Astrocyte (in vitro differentiated cells and primary cell): ENCODE results near the gene ANLN. TPM values are rescaled to one million over a fixed set of nuclear protein-coding genes. Genes with fewer than 3 reads are reported as not detected.

Experiments
- DNase-seq: peaks from one replicate; pipeline ENCODE4 v3.0.0-alpha.2; 2010; ENCODE audit warnings: low read depth
- FAIRE-seq: peaks from 2 replicates; lab custom pipeline; 2011; peaks lifted over from hg19 to GRCh38; lab: Jason Lieb, UNC
- H2AFZ ChIP-seq: 2 replicates; pipeline ENCODE4 v1.6.0; 2012; ENCODE audit warnings: low read depth, low read length, inconsistent platforms
- H3K27ac ChIP-seq: 2 replicates; pipeline ENCODE4 v1.5.1; 2011; ENCODE audit warnings: low read depth, low read length, inconsistent platforms
- H3K27me3 ChIP-seq: 2 replicates; pipeline ENCODE4 v1.6.0; 2011; ENCODE audit warnings: low read length, inconsistent platforms; ENCODE audit not compliant: insufficient read depth
- H3K36me3 ChIP-seq: 2 replicates; pipeline ENCODE4 v1.5.1; 2011; ENCODE audit warnings: low read length, inconsistent platforms; ENCODE audit not compliant: insufficient read depth
- H3K4me1 ChIP-seq: 2 replicates; pipeline ENCODE4 v1.5.1; 2011; ENCODE audit warnings: low read length, inconsistent platforms; ENCODE audit not compliant: insufficient read depth
- H3K4me2 ChIP-seq: 2 replicates; pipeline ENCODE4 v1.6.0; 2012; ENCODE audit warnings: low read length, inconsistent platforms
- H3K4me3 ChIP-seq: 2 replicates; pipeline ENCODE4 v1.5.1; 2011; ENCODE audit warnings: low read depth, mild to moderate bottlenecking, low read length, inconsistent platforms; ENCODE audit not compliant: insufficient read depth
- H3K79me2 ChIP-seq: 2 replicates; pipeline ENCODE4 v1.6.0; 2012; ENCODE audit warnings: mild to moderate bottlenecking, low read length, inconsistent platforms; ENCODE audit not compliant: insufficient read depth
- H3K9ac ChIP-seq: 2 replicates; pipeline ENCODE4 v1.6.0; 2012; ENCODE audit warnings: mild to moderate bottlenecking, low read length, inconsistent platforms
- H3K9me3 ChIP-seq: 2 replicates; pipeline ENCODE4 v1.5.1; 2012; ENCODE audit warnings: low read depth, mild to moderate bottlenecking, low read length, inconsistent platforms; ENCODE audit not compliant: insufficient read depth
- H4K20me1 ChIP-seq: 2 replicates; pipeline ENCODE4 v1.6.0; 2012; ENCODE audit warnings: low read length, inconsistent platforms; ENCODE audit not compliant: insufficient read depth
- H3K27ac Mint-ChIP-seq: one replicate; pipeline ENCODE4 v1.8.0; 2021; ENCODE audit warnings: mild to moderate bottlenecking, mixed read lengths; ENCODE audit not compliant: unreplicated experiment
- H3K27me3 Mint-ChIP-seq: one replicate; pipeline ENCODE4 v1.8.0; 2021; ENCODE audit warnings: low read depth, mixed read lengths; ENCODE audit not compliant: unreplicated experiment
- H3K36me3 Mint-ChIP-seq: one replicate; pipeline ENCODE4 v1.8.0; 2021; ENCODE audit warnings: low read depth, mixed read lengths; ENCODE audit not compliant: unreplicated experiment
- H3K4me1 Mint-ChIP-seq: one replicate; pipeline ENCODE4 v1.8.0; 2021; ENCODE audit warnings: low read depth, mixed read lengths; ENCODE audit not compliant: unreplicated experiment
- H3K4me3 Mint-ChIP-seq: one replicate; pipeline ENCODE4 v1.8.0; 2021; ENCODE audit warnings: mild to moderate bottlenecking, moderate library complexity, mixed read lengths; ENCODE audit not compliant: unreplicated experiment
- H3K9me3 Mint-ChIP-seq: one replicate; pipeline ENCODE4 v1.8.0; 2021; ENCODE audit warnings: mild to moderate bottlenecking, mixed read lengths; ENCODE audit not compliant: unreplicated experiment
- EZH2 ChIP-seq: IDR thresholded peaks from 2 replicates; pipeline ENCODE4 v1.6.1; 2012; ENCODE audit warnings: mild to moderate bottlenecking, low read length, inconsistent platforms; ENCODE audit not compliant: insufficient read depth
- total RNA-seq: library from RNA; stranded (reverse); gene quantifications from 2 replicates; pipeline ENCODE4 v1.2.1, GENCODE V29; 2021
- TF ChIP-seq, protein P1 (sequence below): IDR thresholded peaks from 2 replicates; pipeline ENCODE4 v1.5.1; 2011; ENCODE audit warnings: low read depth, mild to moderate bottlenecking, inconsistent platforms, low read length, moderate library complexity; ENCODE audit not compliant: insufficient read depth

ANLN gene
- total RNA-seq, 1 donor from 2014 or later = 20.4 TPM

DNA sequence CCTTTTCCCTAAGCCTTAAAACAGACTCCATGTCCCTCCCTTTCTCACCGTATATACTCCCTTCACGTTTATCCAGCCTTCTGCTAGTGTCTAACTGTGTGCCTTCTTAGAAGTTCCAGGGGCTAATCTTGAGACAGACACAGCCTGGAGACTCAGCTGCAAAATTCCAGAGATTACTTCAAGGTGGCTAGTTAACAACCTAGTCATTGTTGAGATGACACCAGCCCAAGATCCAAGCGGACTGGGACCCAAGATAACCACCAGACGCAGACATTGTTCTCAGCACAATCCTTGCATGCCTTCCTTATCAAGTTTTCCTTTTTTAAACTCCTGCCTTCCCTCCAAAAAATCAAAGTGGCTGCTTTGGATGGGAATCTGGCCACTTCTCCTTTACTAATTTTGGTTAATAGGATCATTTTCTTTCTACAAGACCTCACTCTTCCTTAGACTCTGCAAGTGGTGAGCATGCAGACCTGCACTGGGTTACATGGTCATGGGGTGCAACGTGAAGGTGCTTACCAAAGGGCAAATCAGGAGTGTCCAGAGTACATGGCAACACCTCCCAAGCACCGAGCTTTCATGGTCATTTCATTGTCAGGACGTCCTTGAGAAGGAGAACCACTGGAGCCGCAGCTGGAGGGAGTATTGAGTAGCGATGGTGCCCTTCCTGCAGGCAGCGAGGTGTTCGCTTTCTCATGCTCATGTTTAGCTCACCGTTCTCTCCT, 69.7 kb downstream of the ANLN start:
- Mint-ChIP-seq H3K27ac (no peak overlapping the region), H3K9me3 (no peaks in the 10 kb centered on the region), H3K4me3 (no peak overlapping the region), H3K36me3 (no peaks in the 10 kb centered on the region), H3K27me3 (no peaks in the 10 kb centered on the region), H3K4me1 (peaks cover 7% of the 10 kb centered on the region)
- Histone ChIP-seq H2AFZ (no peak overlapping the region), H4K20me1 (no peaks in the 10 kb centered on the region), H3K27ac (no peak overlapping the region), H3K9ac (no peak overlapping the region), H3K79me2 (no peaks in the 10 kb centered on the region), H3K4me1 (no peaks in the 10 kb centered on the region), H3K4me2 (no peak overlapping the region), H3K9me3 (no peaks in the 10 kb centered on the region), H3K27me3 (peaks cover 2% of the 10 kb centered on the region), H3K4me3 (no peak overlapping the region), H3K36me3 (no peaks in the 10 kb centered on the region)
- DNase-seq (no peak), FAIRE-seq (no peak)
- TF ChIP-seq EZH2 = no peak
- TF ChIP-seq, protein P1, sequence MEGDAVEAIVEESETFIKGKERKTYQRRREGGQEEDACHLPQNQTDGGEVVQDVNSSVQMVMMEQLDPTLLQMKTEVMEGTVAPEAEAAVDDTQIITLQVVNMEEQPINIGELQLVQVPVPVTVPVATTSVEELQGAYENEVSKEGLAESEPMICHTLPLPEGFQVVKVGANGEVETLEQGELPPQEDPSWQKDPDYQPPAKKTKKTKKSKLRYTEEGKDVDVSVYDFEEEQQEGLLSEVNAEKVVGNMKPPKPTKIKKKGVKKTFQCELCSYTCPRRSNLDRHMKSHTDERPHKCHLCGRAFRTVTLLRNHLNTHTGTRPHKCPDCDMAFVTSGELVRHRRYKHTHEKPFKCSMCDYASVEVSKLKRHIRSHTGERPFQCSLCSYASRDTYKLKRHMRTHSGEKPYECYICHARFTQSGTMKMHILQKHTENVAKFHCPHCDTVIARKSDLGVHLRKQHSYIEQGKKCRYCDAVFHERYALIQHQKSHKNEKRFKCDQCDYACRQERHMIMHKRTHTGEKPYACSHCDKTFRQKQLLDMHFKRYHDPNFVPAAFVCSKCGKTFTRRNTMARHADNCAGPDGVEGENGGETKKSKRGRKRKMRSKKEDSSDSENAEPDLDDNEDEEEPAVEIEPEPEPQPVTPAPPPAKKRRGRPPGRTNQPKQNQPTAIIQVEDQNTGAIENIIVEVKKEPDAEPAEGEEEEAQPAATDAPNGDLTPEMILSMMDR = no peak

DNA sequence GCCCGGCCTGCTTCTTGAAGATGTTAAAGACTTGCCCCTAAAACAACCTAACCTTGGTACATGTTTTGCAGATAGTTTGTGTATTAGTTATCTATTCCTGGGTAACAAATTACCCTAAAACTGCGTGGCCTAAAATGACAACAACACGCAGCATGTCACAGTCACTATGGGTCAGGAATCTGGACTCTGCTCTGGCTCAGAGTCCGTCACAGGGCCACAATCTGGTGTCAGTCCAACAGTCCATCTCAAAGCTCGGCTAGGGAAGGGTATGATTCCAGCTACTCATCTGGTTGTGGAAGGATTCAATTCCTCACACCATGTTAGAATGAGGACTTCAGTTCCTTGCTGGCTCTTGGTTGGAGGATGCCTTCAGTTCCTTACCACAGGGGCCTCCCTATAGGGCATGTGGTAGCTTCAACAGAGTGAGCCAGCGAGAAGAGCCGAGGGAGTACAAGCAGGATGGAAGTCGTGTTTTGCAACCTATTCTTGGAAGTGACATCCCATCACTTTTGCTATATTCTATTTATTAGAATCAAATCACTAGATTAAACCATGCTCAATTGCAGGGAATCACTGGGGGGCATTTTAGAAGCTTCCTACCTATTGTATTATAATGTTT, 71.3 kb downstream of the ANLN start:
- peaks cover 2% of the 10 kb centered on the region for H3K27me3 ChIP-seq
- no peak overlapping the region for H3K4me3 ChIP-seq
- FAIRE-seq (no peak), DNase-seq (no peak)
- H2AFZ ChIP-seq = no peak overlapping the region
- Mint-ChIP-seq H3K4me1 (peaks cover 7% of the 10 kb centered on the region), H3K4me3 (no peak overlapping the region), H3K9me3 (peaks cover 3% of the 10 kb centered on the region), H3K27me3 (no peaks in the 10 kb centered on the region), H3K36me3 (no peaks in the 10 kb centered on the region), H3K27ac (no peak overlapping the region)
- H3K9ac ChIP-seq = no peak overlapping the region
- H4K20me1 ChIP-seq = no peaks in the 10 kb centered on the region
- no peaks in the 10 kb centered on the region for H3K9me3 ChIP-seq
- TF ChIP-seq, protein P1 = no peak
- TF ChIP-seq EZH2 = no peak
- no peak overlapping the region for H3K4me2 ChIP-seq
- H3K27ac ChIP-seq = no peak overlapping the region
- H3K79me2 ChIP-seq = no peaks in the 10 kb centered on the region
- no peaks in the 10 kb centered on the region for H3K4me1 ChIP-seq
- H3K36me3 ChIP-seq = no peaks in the 10 kb centered on the region
